GM19238 (cell line): ENCODE results near the gene MYLK3.
"Not testable (repeated sequence)": the region's sequence is repeated elsewhere in the genome, so short reads cannot be mapped to it uniquely, and the experiment has no call there.

Source experiments
- DNase-seq: peaks from one replicate; pipeline ENCODE4 v3.0.0; 2011; ENCODE audit warnings: low spot score; ENCODE audit not compliant: insufficient read length

The MYLK3 gene

DNA sequence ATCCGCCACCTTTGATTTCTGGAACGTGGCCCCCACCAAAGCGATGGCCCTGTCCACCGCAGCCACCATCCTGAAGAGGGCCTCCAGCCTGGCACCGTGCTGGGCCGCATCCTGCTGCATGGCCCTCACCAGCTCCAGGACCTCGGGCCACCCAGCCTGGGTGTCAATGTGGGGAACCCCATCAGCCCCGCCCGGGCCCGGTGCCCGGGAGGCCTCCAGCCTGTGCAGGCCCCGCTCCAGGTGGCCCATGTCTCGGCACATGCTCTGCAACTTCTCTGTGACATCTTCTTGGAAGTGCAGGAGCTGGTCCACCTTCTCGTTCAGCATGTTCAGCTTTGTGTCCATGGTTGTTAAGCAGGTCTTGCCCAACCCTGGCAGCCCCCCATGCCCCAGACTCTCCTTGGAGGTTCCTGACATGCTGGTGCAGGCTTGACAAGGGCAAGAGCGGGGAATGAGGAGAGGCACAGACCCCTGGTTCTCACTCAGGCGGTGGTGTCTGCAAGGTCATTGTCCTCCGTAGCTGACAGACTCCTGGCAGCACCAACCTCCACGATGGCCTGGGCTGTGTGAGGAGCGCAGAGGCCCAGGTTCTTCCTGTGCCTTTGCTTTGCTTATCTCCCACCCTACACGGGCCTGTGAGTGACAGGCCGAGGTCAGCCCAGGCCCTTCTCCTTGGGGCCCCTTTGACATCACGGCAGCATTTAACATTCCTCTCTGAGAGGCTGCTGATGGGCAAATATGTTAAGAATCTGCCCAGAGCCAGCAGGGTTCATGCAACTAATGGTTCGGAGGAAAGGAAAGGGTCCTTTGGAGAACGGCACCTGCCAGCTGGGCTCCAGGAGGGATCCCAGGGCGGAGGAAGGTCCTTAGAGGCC, at the start of gene MYLK3:
Gene MYLK3, minus strand, starts transcription at position 568 of the 875 bp plus-strand sequence. Its CDS starts 151 bp downstream, at position 417.
- no peak for DNase-seq

DNA sequence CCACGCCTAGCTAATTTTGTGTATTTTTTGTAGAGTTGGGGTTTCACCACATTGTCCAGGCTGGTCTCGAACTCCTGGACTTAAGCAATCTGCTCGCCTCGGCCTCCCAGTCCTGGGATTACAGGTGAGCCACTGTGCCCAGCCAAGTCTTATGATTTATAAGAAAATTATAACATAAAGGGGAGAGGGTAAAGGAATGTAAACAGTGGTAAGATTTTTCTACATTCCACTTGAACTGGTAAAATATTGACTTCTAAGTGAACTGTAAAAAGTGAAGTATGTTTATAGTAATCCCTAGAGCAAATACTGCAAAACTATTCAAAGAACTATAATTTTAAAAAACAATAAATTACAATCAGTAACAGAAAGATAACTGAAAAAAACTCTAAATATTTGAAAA, 49.4 kb upstream of the MYLK3 start:
- DNase-seq, result no peak

GRCh38 chr16:46796764-46797269, 48.7 kb upstream of the MYLK3 start:
- no peak for DNase-seq

GRCh38 chr16:46793841-46794240, 45.7 kb upstream of the MYLK3 start:
- DNase-seq, result no peak

- no peak for DNase-seq
These were observed 42.6 kb upstream of the MYLK3 start for GRCh38 chr16:46790599-46791270.

DNA sequence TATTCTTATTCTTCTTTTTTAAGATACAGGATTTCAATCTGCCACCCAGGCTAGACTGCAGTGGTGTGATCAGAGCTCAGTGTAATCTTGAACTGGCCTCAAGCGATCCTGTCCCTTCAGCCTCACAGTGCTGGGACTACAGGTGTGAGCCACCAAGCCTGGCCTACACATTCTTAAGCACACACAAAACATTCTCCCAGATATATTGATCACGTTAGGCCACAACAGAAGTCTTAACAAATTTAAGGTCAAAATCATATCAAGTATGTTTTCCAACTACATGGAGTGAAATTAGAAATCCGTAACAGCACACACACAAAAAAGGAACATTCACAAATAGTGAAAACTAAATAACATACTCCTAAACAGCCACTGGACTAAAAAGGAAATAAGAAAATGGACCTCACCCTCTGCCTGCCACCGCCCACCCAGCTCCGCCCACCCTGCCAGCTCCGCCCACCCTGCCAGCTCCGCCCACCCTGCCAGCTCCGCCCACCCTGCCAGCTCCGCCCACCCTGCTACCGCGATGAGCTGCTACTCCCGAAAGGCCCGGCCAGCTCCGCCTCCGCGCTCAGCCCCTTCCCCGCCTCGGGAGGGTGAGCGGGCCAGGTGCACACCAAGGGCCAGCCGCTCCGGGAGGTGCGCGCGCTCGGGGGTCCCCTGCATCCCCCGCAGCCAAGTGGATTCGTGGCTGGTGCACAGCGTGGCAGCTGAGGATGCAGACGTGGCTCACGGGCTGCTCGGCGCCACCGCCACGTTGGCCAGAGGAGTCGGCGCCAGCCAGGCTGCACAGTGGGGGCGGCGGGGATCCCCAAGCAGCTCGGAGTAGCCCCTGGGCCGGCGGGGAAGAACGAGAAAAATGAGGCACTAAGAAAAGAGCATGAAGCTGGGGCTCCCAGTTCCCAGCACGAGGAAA, 41.6 kb upstream of the MYLK3 start:
- peak; percentile 70 for DNase-seq

DNA sequence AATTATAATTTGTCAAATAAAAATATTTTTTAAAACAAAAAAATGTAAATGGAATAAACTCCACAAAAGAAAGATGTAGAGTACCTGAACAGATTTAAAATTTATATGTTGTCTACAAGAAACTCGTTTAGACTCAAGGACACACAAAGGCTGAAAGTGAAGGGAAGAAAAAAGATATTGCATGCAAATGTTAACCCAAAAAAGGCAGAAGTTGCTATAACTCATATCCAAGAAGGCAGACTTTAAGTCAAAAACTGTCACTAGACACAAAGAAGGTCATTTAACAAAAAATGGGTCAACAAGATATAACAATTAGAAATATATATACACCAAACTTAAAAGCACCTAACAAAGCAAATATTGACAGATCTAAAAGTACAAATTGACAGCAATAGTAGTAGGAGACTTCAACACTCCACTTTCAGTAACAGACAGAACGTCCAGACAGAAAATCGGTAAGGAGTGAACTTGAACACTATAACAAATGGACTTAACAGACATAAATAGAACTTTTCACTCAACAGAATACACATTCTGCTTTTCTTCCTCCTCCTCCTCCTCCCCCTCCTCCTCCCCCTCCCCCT, 40.8 kb upstream of the MYLK3 start:
- DNase-seq, result no peak

DNA sequence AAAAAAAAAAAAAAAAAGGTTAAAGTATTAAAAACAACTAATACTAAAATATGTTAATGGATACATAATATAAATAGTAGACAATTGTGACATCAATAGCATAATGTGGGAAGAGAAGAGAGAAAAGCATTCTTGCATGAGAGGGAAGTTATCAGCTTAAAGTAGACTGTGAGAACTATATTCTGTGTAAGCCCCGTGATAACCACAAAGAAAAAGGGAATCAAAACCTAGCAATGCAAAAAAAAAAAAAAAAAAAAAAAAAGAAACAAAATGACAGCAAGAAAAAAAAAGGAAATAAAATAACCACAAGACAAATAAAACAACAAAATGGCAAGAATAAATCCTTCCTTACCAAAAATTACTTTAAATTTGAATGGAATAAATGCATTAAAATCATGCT, 39.8 kb upstream of the MYLK3 start:
- DNase-seq, result peak; percentile 14

DNA sequence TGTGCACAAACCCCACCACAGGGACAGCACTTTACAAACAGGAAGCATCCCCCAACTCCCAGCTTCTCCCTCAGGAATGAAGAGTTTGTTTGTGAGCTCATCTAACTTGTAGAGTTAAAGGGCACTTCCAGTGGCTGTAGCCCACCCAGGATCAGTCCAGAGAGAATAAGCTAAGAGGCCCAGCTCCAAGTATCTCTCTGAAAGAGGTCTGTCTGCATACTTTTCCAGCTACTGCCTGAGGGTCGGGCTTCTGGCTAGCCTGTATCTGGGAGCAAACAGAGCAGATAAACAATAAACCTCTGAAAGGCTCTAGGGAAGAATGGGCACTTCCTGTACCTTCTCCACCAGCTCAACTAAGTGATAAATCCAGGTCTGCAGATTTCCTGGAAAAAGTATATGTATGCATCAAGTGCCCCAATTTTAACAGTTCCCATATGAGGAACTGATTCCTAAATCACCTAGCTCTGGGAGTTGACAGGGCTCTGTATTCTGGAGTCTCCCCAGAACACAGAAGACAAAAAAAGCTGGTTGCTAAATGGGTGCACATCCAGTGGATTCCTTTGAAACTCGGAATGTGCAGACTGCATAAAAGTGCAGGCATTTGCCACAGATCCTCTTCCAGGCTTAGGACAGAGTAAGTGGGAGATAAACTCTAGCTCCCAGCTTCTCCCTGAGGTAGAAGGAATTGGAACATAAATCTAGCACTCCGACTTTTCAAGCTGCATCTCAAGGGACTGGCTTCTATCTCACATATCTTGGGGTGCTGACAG, 37.1 kb upstream of the MYLK3 start:
- DNase-seq, result no peak

DNA sequence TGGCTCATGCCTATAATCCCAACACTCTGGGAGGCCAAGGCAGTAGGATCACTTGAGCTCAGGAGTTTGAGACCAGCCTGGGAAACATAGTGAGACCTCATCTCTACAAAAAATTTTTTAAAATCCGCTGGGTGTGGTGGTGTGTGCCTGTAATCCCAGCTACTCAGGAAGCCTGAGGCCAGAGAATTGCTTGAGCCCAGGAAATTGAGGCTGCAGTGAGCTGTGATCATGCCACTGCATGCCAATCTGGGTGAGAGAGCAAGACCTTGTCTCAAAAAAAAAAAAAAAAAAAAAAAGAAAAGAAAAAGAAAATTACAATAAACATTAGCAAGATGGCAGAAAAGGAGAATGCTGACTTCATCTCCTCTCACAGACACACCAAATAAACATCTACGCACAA, 36.4 kb upstream of the MYLK3 start:
- not testable (repeated sequence) for DNase-seq

GRCh38 chr16:46783800-46784199, 35.7 kb upstream of the MYLK3 start:
- DNase-seq, result no peak

DNA sequence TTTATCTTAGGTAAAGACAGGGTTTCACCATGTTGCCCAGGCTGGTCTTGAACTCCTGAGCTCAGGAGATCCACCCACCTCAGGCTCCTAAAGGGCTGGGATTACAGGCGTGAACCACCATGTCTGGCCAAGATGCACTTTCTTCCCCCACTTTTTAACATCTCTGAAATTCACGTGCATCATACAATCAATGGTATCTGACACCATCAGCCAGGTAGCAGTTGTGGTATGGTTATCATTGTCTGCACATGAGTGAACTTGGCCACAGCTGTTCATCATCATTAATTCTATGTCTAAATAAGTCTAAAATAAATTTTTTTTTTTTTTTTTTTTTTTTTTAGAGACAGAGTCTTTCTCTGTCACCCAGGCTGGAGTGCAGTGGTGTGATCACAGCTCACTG, 34.2 kb upstream of the MYLK3 start:
- DNase-seq, result no peak

DNA sequence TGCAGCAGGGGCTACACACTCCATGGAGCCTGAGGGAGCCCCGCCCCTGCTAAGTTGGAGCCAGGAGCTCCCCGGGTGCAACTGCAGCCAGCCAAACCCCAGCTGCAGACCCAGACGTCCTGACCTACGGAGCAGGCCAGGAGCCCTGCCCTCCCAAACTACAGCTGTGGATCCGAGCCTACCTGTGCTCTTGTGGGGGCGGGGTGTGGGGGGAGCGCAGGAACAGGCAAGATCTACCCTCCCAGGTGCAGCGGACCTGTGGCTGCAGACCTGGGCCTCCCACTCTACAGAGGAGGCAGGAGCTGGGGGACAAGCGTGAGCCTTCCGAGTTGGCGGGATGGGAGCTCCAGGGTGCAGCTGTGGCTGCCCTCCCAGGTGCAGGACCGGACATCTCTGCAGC, 29.7 kb upstream of the MYLK3 start:
- no peak for DNase-seq

- no peak for DNase-seq
These were observed 27.1 kb upstream of the MYLK3 start for GRCh38 chr16:46775214-46775613.

GRCh38 chr16:46774743-46775177, 26.6 kb upstream of the MYLK3 start:
- DNase-seq, result no peak

DNA sequence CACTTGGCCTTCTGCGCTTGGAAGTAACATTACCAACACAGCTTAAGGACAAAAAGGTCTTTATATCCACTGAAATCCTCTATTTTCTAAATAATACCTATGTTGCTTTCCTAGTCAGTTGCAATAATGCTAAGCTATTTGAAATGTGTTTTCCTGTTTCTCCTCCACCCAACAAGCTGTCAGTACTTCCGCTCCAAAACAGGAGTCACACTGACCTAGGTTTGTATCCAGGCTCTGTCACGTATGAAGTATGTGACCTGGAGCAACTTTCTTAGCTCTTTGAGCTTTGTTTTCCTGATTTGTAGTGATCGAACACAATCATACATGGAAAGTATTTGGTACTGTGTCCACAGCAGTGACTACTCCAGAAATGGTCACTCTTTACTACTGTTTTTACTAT, 24.3 kb upstream of the MYLK3 start:
- no peak for DNase-seq

GRCh38 chr16:46768809-46769208, 20.7 kb upstream of the MYLK3 start:
- no peak for DNase-seq

DNA sequence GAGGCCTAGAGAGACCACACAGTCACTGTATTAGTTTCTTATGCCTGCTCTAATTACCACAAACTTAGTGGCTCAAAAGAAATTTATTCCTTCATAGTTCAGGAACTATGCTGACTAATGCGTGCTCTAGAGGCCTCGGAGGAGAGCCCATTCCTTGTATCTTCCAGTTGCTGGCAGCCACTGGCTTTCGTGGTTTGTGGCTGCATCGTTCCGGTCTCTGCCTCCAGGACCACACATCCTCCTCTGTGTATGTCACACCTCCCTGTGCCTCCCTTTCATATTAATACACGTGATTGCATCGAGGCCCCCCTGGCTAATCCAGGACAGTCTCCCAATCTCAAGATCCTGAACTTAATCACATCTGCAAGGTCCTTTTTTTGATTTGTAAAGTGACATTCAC, 16.9 kb upstream of the MYLK3 start:
- no peak for DNase-seq

DNA sequence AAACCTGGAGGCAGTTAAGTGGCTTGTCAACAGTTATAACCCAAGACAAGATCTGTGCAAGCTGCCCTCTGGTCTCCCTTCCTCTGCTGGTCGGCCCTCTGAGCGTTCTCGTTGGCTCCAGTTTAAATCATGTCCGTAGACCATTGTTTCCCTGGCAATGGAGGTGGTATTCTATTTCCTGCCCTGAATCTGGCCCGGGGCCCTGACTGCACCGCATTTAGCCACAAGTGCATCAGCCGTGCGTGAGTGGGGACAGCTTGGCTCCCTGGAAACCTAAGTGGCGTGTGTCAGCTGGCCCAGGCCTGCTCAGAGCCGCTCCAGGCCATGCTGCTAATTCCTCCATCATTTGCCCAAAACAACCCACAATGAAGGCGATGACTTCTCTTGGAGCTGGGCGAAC, 15.0 kb upstream of the MYLK3 start:
- no peak for DNase-seq

GRCh38 chr16:46762583-46762982, 14.4 kb upstream of the MYLK3 start:
- no peak for DNase-seq
